Ovary (tissue), 9 donors: ENCODE measurements around the gene UQCR11. TPM values are rescaled to one million over a fixed set of nuclear protein-coding genes. Genes with fewer than 3 reads are reported as not detected.

Experiments
- DNase-seq, 5 donors: peaks; one replicate each; pipeline ENCODE4 v3.0.0-alpha.2; 2019 to 2020
- H3K27ac ChIP-seq, 2 donors: fragments of 200-600 bp; one replicate each; pipeline versions ENCODE4 v1.5.1 to v1.8.0; 2019 to 2022
- H3K27me3 ChIP-seq: fragments of 200-600 bp; one replicate; pipeline ENCODE4 v1.8.0; 2022
- H3K36me3 ChIP-seq: fragments of 200-600 bp; sonication (generic); one replicate; pipeline ENCODE4 v1.5.1; 2019
- H3K4me1 ChIP-seq: one replicate; pipeline ENCODE4 v1.8.1; 2013; ENCODE audit warnings: mild to moderate bottlenecking, moderate library complexity; ENCODE audit not compliant: insufficient read depth
- H3K4me3 ChIP-seq: fragments of 200-600 bp; sonication (generic); one replicate; pipeline ENCODE4 v1.5.1; 2017
- H3K9me3 ChIP-seq, 2 donors: fragments of 200-600 bp in 1 of 2; sonication (generic) in 1 of 2; one replicate each; pipeline versions ENCODE4 v1.5.1 to v1.8.1; 2013 to 2019; ENCODE audit warnings: mild to moderate bottlenecking in 1 of 2, moderate library complexity in 1 of 2
- EP300 ChIP-seq: sonication (generic); formaldehyde crosslinking; IDR thresholded peaks from one replicate; pipeline ENCODE4 v1.6.1; 2017; ENCODE audit warnings: antibody characterized with exemption
- POLR2A ChIP-seq: fragments of 450-650 bp; IDR thresholded peaks from one replicate; pipeline ENCODE4 v1.6.1; 2017; ENCODE audit warnings: antibody characterized with exemption, mild to moderate bottlenecking, moderate library complexity
- WGBS, 3 donors: extraction: QIAGEN DNeasy Blood & Tissue Kit in 1 of 3; methylation state at CpG; one replicate each; pipeline versions ENCODE4 v1.1.5 to v1.1.7; 2013 to 2017; 5-methylcytosine and 5-hydroxymethylcytosine counted together
- intact Hi-C, 4 donors: fragments of 100-400 bp; cut with DNase I; formaldehyde crosslinking; loops; one replicate each; pipeline versions ENCODE4 v1.11.0 to v1.15.1; 2022 to 2023
- polyA plus RNA-seq, 2 donors: library from polyadenylated mRNA; stranded (reverse); fragments of 200-250 nt in 1 of 2; fragments of 350-450 nt in 1 of 2; fragmentation: Illumina TruSeq in 1 of 2; extraction: RNeasy Lipid Tissue Mini Kit (QIAGEN cat#74804) in 1 of 2; gene quantifications; one replicate each; pipeline ENCODE4 v1.2.3, GENCODE V29; 2013 to 2014
- total RNA-seq, 7 donors: library from RNA; depleted of rRNA in 2 of 7; stranded (reverse); fragments of >200 nt in 2 of 7; fragmentation: NEBNext Ultra II Directional in 3 of 7; extraction: Animal tissue kit (Norgen Biotek cat#: 25700) in 3 of 7; gene quantifications; one replicate each; pipeline versions ENCODE4 v1.1.0 to v1.2.4, GENCODE V29; 2016 to 2023
- TF ChIP-seq, protein P1 (sequence below), 3 donors: fragments of 450-650 bp in 2 of 3; fragments of 200-600 bp in 1 of 3; IDR thresholded peaks; one replicate each; pipeline versions ENCODE4 v1.5.1 to v1.8.0; 2016 to 2022; ENCODE audit warnings: antibody characterized with exemption in 3 of 3, mild to moderate bottlenecking in 1 of 3
- donor health status: DM: no; HTN: no; CAD: no; lungs with moderate emphysema.
- donor health status: DM: no; HTN: no; CAD: no.
- donor health status: Bipolar disorder and iron deficiency.
- donor health status: DM: yes; HTN: yes; CAD: no.
- donor health status: DM: no; HTN: no; CAD: no.
- donor health status: DM: yes; HTN: yes; CAD: no.

Gene UQCR11
- total and polyA plus RNA-seq, 9 donors, result 39.5 to 132 (median 92.9) TPM

DNA sequence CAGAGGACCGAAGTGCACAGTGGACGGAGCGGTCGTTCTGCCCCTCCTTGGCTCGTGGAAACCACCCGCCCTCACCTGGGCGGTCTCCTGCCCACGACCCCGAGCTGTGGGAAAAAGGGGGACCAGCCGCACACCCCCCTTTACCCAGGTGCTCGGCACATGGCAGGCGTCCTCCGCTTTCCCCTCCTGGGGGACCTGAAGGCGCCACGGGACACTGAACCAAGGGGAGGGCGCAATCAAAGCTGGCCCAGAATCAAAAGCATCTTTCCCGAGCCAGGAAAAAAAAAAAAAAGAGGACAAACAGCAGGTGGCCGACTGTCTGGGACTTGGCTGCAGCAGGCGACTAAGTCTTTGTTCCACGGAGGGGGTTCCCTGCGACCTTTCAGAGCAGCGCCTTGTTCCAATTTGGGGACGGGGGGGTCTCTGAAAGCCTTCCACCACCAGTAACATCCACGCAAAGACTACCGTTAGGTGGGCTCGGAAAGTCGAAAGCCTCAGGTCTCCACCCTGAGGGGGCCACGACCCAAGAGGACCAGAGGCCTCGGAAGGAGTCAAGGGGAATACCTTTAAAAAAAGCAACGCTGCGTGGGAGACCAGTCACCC lies 13.7 kb downstream of the UQCR11 start:
- TF ChIP-seq, protein P1, sequence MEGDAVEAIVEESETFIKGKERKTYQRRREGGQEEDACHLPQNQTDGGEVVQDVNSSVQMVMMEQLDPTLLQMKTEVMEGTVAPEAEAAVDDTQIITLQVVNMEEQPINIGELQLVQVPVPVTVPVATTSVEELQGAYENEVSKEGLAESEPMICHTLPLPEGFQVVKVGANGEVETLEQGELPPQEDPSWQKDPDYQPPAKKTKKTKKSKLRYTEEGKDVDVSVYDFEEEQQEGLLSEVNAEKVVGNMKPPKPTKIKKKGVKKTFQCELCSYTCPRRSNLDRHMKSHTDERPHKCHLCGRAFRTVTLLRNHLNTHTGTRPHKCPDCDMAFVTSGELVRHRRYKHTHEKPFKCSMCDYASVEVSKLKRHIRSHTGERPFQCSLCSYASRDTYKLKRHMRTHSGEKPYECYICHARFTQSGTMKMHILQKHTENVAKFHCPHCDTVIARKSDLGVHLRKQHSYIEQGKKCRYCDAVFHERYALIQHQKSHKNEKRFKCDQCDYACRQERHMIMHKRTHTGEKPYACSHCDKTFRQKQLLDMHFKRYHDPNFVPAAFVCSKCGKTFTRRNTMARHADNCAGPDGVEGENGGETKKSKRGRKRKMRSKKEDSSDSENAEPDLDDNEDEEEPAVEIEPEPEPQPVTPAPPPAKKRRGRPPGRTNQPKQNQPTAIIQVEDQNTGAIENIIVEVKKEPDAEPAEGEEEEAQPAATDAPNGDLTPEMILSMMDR (IDR thresholded peaks at IDR 0.05), result no peak
- TF ChIP-seq POLR2A (no peak), EP300 (no peak)
- H3K4me1 ChIP-seq, result peaks cover 7% of the 10 kb centered on the region
- no peak for DNase-seq
- no peaks in the 10 kb centered on the region for H3K36me3 ChIP-seq
- WGBS, 3 donors, result 1 to 2% (median 1%) methylated on average over 31 of the region's 31 CpGs
- H3K9me3 ChIP-seq, result no peaks in the 10 kb centered on the region
- peak overlapping the region; percentile 57 for H3K4me3 ChIP-seq
- H3K27me3 ChIP-seq, result no peaks in the 10 kb centered on the region
- peak overlapping the region; percentile 95 to 98 for H3K27ac ChIP-seq
- intact Hi-C loops, result no loop called here

DNA sequence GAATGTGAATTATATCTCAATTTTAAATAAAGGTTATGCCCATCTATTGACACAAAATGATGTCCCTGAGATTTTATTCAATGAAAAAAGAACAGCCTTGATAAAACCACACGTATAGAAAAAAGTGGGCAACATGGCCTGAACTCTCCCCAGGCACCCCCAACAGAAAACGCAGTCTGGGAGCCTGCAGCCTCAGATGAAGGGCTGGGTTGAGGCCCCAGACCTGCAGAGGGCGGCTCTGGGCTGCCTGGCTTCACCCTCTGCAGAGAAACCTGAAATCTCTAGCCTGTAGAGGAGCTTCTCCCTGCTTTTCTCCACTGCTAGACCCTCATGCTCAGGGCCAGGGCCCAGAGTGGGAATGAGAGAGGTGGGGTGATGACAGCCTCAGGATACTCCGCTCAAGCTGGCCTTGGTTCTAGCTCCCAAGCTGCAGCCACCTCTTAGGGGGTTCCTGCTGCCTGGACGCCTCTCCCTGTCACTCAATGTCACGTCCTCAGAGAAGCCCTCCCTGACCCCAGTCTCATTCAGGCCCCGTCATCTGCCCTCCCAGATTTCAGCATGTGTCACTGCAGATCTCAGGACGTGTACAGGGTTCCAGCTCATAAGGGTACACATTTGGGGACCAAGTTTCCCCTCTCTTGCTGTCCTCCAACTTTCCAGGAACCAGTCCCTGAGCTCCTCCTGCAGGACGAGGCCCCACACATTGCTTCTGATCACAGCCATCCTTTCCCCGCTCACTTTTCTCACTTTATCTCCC lies 14.4 kb downstream of the UQCR11 start:
- 28 to 32% (median 31%) methylated on average over 10 of the region's 10 CpGs for WGBS, 3 donors
- Histone ChIP-seq H3K27ac (no peak overlapping the region), H3K27me3 (no peaks in the 10 kb centered on the region), H3K9me3 (no peaks in the 10 kb centered on the region), H3K4me1 (peaks cover 7% of the 10 kb centered on the region), H3K4me3 (no peak overlapping the region), H3K36me3 (no peaks in the 10 kb centered on the region)
- intact Hi-C loops, result no loop called here
- DNase-seq, result no peak
- TF ChIP-seq POLR2A (no peak), EP300 (no peak)
- TF ChIP-seq, protein P1 (IDR thresholded peaks at IDR 0.05), result no peak

DNA sequence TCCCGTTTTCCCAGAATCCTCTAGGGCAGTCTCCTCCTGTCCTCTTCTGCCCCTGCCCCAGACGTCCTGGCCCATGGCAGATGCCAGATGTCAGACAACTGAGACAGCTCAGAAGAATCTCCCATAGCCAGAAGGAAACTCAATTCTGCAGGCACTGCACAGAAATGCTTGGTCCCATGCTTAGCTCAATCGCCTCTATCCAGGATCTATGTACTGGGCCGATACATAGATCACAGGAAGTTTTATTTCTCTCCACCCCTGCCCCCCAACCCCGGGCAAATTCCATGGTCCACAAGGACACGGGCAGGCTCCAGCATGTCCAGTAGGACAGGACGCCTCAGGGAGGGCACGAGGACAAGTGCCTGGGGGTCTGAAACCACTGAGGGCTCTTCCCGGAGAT lies 17.4 kb downstream of the UQCR11 start:
- DNase-seq, result no peak
- Histone ChIP-seq H3K4me1 (peaks cover 7% of the 10 kb centered on the region), H3K9me3 (no peaks in the 10 kb centered on the region), H3K27me3 (no peaks in the 10 kb centered on the region), H3K4me3 (no peak overlapping the region), H3K36me3 (no peaks in the 10 kb centered on the region), H3K27ac (no peak overlapping the region)
- intact Hi-C loops, result no loop called here
- 50 to 63% (median 56%) methylated on average over 9 of the region's 9 CpGs for WGBS, 3 donors
- TF ChIP-seq POLR2A (no peak), EP300 (no peak)
- TF ChIP-seq, protein P1 (IDR thresholded peaks at IDR 0.05), result no peak

DNA sequence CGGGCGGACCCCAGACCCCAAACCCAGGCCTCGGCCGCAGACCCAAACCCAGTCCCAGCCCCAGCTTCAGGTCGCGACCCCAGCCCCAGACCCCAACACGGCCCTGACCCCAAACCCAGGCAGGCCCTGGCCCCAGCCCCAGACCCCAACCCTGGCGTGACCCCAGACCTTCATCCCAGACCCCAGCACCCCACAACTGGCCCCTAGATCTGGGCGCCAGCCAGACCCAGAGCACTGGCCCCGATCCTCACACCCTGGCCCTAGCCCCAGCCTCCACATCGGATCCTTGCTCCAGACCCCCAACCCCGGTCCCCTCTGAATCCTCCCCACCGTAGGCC lies 20.1 kb downstream of the UQCR11 start:
- no peak overlapping the region for H3K4me3 ChIP-seq
- intact Hi-C loops, result no loop called here
- DNase-seq, result no peak
- no peaks in the 10 kb centered on the region for H3K9me3 ChIP-seq
- H3K27me3 ChIP-seq, result no peaks in the 10 kb centered on the region
- TF ChIP-seq, protein P1 (IDR thresholded peaks at IDR 0.05), result no peak
- TF ChIP-seq POLR2A (no peak), EP300 (no peak)
- H3K36me3 ChIP-seq, result no peaks in the 10 kb centered on the region
- no peaks in the 10 kb centered on the region for H3K4me1 ChIP-seq
- H3K27ac ChIP-seq, result no peak overlapping the region
- 86 to 90% (median 86%) methylated on average over 11 to 13 of the region's 13 CpGs for WGBS, 3 donors
